Measurements from ENCODE around the gene ILRUN.
"Not testable (repeated sequence)": the region's sequence is repeated elsewhere in the genome, so short reads cannot be mapped to it uniquely, and the experiment has no call there.

Gene ILRUN

GRCh38 chr6:34697904-34698559 lies 1.5 kb upstream of the ILRUN start:
- no peak for DNase-seq

DNA sequence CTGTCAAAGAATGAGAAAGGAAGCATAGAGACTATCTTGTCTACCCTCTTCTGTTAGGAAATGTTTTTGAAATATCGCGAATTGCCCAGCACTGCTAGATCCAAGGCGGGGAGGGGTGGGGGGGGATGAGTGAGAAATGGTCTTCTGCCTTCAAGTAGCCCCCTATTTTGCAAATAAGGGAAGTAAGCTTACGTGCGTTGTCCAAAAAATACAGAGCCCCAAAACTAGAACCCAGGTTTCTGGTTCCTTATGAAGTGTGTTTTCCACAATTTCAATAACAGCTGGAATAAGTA lies 923 bp upstream of the ILRUN start:
- DNase-seq: no peak

- DNase-seq: peak in 18 of 51 donors; percentile 32 to 88 (median 62)
Observed at GRCh38 chr6:34696189-34696738, 303 bp downstream of the ILRUN start.

GRCh38 chr6:34695729-34696188 lies 808 bp downstream of the ILRUN start:
- DNase-seq: peak in 1 of 51 donors; percentile 10

- DNase-seq: no peak
Observed at GRCh38 chr6:34692280-34692679, 4.3 kb downstream of the ILRUN start.

DNA sequence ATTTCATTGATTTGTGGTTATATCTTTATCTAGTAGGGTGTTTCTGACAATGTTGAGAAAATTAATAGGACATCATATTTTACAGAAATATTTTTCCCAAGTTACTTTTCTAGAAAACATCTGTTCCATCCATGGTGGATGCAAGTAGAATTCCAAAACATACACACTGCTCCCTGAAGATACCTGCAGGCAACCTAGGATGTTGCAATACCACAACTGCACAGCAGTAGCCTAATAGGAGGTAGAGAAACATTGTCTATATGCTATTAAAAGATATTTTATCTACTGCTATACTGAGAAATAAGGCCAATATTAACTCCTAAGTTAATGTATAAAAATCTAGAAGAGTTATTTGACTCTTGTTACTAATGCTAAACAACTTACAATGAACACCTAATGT lies 6.8 kb downstream of the ILRUN start:
- DNase-seq: no peak

DNA sequence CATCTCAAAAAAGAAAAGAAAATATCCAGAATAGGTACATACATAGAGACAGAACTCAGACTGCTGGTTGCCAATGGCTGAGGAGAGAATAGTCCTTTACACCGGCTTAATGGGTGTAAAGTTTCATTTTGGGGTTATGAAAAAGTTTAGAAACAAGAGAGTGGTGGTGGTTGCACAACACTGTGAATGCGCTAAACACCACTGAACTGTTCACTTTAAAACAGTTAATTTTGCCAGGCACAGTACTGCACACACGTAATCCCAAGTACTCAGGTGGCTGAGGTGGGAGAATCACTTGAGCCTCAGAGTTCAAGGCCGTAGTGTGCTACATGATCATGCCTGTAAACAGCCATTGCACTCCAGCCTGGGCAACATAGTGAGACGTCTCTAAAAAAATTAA lies 7.6 kb downstream of the ILRUN start:
- DNase-seq: no peak

DNA sequence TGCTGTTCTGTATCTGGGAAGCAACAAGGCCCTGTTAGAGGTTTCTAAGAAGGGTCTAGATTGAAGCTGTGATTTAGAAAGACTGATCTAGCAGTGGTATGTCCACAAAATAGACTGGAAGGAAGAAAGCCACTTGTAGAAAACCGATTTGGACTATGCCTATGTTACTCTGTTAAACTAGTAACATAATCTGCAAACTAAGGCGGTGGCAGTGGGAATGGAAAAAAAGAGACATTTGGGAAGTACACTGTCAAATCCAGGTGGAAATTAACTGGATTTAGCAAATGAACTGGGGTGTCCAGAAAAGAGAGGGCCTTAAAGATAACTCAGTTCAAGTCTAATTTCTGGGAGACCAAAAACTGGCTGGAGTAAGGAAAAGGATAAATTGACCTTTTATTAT lies 11.6 kb downstream of the ILRUN start:
- no peak for DNase-seq

DNA sequence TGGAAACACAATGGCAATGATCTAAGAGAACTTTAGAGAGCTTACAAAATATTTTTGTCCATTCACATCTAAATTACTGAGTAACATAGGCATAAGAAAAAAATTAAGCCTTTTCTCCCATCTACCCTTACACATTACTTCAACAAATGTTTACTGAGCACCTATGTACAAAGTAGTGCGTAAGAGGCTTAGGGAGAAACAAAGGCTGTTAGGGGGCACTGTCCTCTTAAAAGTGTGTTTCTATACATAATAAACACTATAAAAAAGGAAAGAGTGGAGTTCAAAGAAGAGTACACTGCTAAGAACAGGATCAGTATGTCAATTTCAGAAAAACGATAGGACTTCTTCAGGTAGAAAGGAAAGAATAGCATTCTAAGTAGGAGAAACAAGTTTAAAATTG lies 12.2 kb downstream of the ILRUN start:
- no peak for DNase-seq

GRCh38 chr6:34680802-34681515 lies 15.6 kb downstream of the ILRUN start:
- no peak for DNase-seq

DNA sequence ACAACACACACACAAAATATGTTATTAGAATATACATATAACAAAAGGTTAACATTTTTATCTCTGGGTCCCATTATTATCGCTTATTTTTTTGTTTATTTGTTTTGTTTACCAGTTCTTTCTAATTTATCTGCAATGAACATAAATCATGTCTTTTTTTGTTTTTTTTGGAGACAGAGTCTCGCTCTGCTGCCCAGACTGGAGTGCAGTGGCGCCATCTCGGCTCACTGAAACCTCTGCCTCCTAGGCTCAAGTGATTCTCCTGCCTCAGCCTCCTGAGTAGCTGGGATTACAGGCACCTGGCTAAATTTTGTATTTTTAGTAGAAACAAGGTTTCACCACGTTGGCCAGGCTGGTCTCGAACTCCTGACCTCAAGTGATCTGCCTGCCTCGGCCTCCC lies 16.3 kb downstream of the ILRUN start:
- not testable (repeated sequence) for DNase-seq

DNA sequence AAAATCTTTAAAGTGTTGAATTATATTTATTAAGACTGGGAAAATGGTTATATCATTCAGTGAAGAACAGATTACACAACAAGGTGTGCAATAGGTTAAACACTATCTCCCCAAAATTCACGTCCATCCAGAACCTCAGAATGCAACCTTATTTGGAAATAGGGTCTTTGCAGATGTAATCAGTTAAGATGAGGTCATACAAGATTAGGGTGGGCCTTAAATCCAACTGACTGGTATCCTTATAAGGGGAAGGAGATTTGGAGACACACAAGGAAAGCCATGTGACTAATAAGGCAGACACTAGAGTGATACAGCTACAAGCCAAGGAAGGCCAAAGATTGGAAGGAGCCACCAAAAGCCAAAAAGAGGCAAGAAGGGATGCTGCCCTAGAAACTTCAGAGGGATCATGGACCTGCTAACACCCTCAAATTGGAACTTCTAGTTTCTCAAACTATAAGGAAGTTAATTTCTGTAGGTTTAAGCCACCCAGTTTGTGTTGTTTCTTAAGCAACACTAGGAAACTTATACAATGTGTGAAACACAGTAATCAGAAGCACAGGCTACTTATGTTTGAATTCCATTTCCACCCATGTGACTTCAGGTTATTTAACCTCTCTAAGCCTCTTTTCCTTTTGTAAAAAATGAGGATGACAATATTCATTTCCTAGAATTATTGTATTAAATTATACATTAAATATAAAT lies 16.9 kb downstream of the ILRUN start:
- DNase-seq: no peak

DNA sequence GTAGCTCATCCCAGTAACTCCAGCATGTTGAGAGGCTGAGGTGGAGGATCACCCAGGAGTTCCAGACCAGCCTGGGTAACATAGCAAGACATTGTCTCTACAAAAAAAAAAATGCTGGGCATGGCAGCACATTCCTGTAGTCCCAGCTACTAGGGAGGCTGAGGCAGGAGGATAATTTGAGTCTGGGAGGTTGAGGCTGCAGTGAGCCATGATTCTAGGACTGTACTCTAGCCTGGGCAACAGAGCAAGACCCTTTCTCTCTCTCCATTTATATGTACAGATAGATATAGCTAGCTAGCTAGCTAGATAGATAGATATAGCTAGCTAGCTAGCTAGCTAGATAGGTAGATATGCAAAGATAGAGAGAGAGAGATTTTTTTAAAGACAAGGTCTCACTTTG lies 20.4 kb downstream of the ILRUN start:
- DNase-seq: no peak

GRCh38 chr6:34674930-34675329 lies 21.6 kb downstream of the ILRUN start:
- DNase-seq: not testable (repeated sequence)

- no peak for DNase-seq
Observed at GRCh38 chr6:34674268-34674639, 22.3 kb downstream of the ILRUN start.

- no peak for DNase-seq
Observed at GRCh38 chr6:34673064-34673463, 23.5 kb downstream of the ILRUN start.

- DNase-seq: no peak
Observed at GRCh38 chr6:34672657-34673043, 23.9 kb downstream of the ILRUN start.

- DNase-seq: no peak
Observed at GRCh38 chr6:34671801-34672656, 24.5 kb downstream of the ILRUN start.

DNA sequence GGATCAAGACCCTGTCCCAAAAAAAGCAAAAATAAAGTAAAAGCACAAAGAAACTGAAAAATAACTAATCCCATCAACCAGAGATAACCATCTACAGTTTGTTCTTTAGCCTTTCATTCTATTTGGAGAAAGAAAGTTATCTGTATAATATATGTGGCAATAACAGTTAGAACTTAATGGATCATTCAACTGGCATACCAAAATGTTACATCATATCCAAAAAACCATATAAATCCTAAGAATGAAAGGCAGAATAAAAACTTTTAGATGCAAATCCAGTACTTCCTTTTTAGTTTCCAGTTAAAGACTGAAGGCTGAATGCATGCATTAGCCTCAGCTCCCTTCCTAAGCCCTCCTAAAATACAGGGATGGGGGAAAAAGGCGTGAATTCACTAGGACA lies 25.2 kb downstream of the ILRUN start:
- DNase-seq: no peak

DNA sequence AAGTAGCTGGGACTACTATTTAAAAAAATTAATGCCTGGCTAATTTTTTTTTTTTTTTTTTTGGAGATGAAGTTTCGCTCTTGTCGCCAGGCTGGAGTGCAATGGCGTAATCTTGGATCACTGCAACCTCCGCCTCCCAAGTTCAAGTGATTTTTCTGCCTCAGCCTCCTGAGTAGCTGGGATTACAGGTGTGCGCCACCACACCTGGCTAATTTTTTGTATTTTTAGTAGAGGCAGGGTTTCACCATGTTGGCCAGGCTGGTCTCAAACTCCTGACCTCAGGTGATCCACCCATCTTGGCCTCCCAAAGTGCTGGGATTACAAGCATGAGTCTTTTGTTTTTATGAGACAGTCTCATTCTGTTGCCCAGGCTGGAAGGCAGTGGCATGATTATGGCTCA lies 27.8 kb downstream of the ILRUN start:
- not testable (repeated sequence) for DNase-seq

- no peak for DNase-seq
Observed at GRCh38 chr6:34667481-34668238, 28.9 kb downstream of the ILRUN start.

Data from hypothalamus (tissue), 51 donors.